Measurements from ENCODE around the gene SP2. TPM values are rescaled to one million over a fixed set of nuclear protein-coding genes. Genes with fewer than 3 reads are reported as not detected.
A peak's percentile ranks its signal among the peaks of the same experiment; 100 is the strongest.

The SP2 gene
- total and polyA plus RNA-seq, 2 of the 8 experiments (the other 6 are each of a cell fraction or from before 2014, with no cell fraction given) = 5.6 to 13.8 TPM

GRCh38 chr17:47867813-47868533 lies 28.1 kb upstream of the SP2 start:
- H4K8ac ChIP-seq (ENCODE audit: extremely low read depth, insufficient read depth, low read length) = no peak overlapping the region
- no peak overlapping the region for H4K5ac ChIP-seq (ENCODE audit: insufficient read length, low read depth, low read length)
- no peak overlapping the region for H2BK5ac ChIP-seq (ENCODE audit: low read depth, low read length)
- WGBS, 2 experiments (ENCODE audit: extremely low coverage in 1 of 2, insufficient coverage in 1 of 2, insufficient read length in 1 of 2, insufficient replicate concordance in 2 of 2, low coverage in 1 of 2, low lambda C conversion rate in 2 of 2, missing lambda C conversion rate in 1 of 2) = 85% methylated on average over 11 of the region's 11 CpGs; no CpG with 5 or more reads in 1 of the 2 experiments
- no peak overlapping the region for H3K4me2 ChIP-seq (ENCODE audit: insufficient read depth in 1 of 2, low read depth in 2 of 2, low read length in 2 of 2)
- H4K91ac ChIP-seq (replicated peaks; ENCODE audit: insufficient read length, low read length) = no peak overlapping the region
- H3K14ac ChIP-seq (ENCODE audit: insufficient read length) = no peak overlapping the region
- POLR2A ChIA-PET (ENCODE audit: partially characterized antibody) = interaction anchor here (1.2 to 1.6 kb wide), 2 partner anchors 16 to 17 kb away, joined by 4 to 5 read pairs; partner anchors contain the start of gene SP6
- no peak overlapping the region for H3K18ac ChIP-seq (ENCODE audit: extremely low read depth, low read length)
- no peak overlapping the region for H3K9ac ChIP-seq (replicated peaks in 1 of 4; ENCODE audit: extremely low read depth in 1 of 4, low read depth in 3 of 4, low read length in 3 of 4)
- no peak overlapping the region for H3K4ac ChIP-seq (replicated peaks; ENCODE audit: insufficient read length, low read depth, low read length)
- H3K36me3 ChIP-seq (ENCODE audit: control insufficient read depth in 2 of 4, insufficient read depth in 4 of 4, low read length in 3 of 4) = no peaks in the 10 kb centered on the region
- H2BK120ac ChIP-seq (replicated peaks; ENCODE audit: low read depth, low read length) = no peak overlapping the region
- peak overlapping the region; percentile 2; the same call in 1 of the 2 replicates for H2BK12ac ChIP-seq (ENCODE audit: low read depth, low read length)
- H3K79me2 ChIP-seq (ENCODE audit: control insufficient read depth in 1 of 2, insufficient read depth in 2 of 2, low read length in 2 of 2) = no peaks in the 10 kb centered on the region
- peaks cover 11 to 18% (median 13%) of the 10 kb centered on the region in 4 experiments for H3K4me1 ChIP-seq (replicated peaks in 1 of 4; ENCODE audit: control insufficient read depth in 3 of 4, insufficient read depth in 4 of 4, low read length in 3 of 4)
- H3K9me3 ChIP-seq (ENCODE audit: insufficient read depth in 2 of 2, low read depth in 1 of 2, low read length in 1 of 2) = no peaks in the 10 kb centered on the region
- no peaks in the 10 kb centered on the region for H3K79me1 ChIP-seq (ENCODE audit: low read depth, low read length)
- H3K27ac ChIP-seq (ENCODE audit: low read depth, low read length) = no peak overlapping the region
- DNase-seq (ENCODE audit: low read depth in 1 of 2, low spot score in 2 of 2) (no peak), FAIRE-seq (no peak)
- peaks cover 4% of the 10 kb centered on the region; the same call in 1 of the 2 replicates for H3K23me2 ChIP-seq (ENCODE audit: low read depth, low read length)
- CTCF ChIA-PET (ENCODE audit: partially characterized antibody) = interaction anchor here (1.6 to 10.7 kb wide), 3 partner anchors 16 to 25 kb away, joined by 4 to 257 read pairs (median 26); partner anchors contain the start of genes SCRN2 and SP6
- H3K27me3 ChIP-seq (replicated peaks in 1 of 4; ENCODE audit: control insufficient read depth in 3 of 4, extremely low read depth in 1 of 4, insufficient read depth in 3 of 4, low read length in 3 of 4) = peaks cover 3 to 21% (median 16%) of the 10 kb centered on the region in 4 experiments; a peak in 5 of 7 replicates
- no peak overlapping the region for H3K23ac ChIP-seq (ENCODE audit: insufficient read length)
- H3K56ac ChIP-seq (replicated peaks; ENCODE audit: insufficient read length, low read depth, low read length) = no peak overlapping the region
- no peak overlapping the region for H2AFZ ChIP-seq (ENCODE audit: low read length)
- peak overlapping the region; percentile 83 for H2BK15ac ChIP-seq (ENCODE audit: low read length)
- H2BK20ac ChIP-seq (ENCODE audit: low read length) = no peak overlapping the region
- no peak overlapping the region for H3K4me3 ChIP-seq (ENCODE audit: extremely low read depth in 1 of 4, insufficient read depth in 2 of 4, low read depth in 3 of 4, low read length in 4 of 4)
- H2AK5ac ChIP-seq (ENCODE audit: low read depth, low read length) = 0 out of 2 replicates have a peak overlapping the region, but pooled peaks have one; percentile 72
- no peaks in the 10 kb centered on the region for H4K20me1 ChIP-seq (replicated peaks in 1 of 2; ENCODE audit: control insufficient read depth in 1 of 2, insufficient read depth in 2 of 2, low read length in 2 of 2)
- TF ChIP-seq TBP (IDR thresholded peaks at IDR 0.05; ENCODE audit: low read depth, low read length) (no peak), E2F6 (IDR thresholded peaks at IDR 0.05) (peak; percentile 86), JUND (IDR thresholded peaks at IDR 0.05; ENCODE audit: low read length) (no peak), KDM1A (IDR thresholded peaks at IDR 0.05; ENCODE audit: borderline replicate concordance, low read length) (no peak), CTCF (IDR thresholded peaks at IDR 0.05; ENCODE audit: control extremely low read depth in 1 of 3, insufficient read depth in 1 of 3, low read depth in 1 of 3, low read length in 3 of 3) (no peak), KDM4A (IDR thresholded peaks at IDR 0.05; ENCODE audit: low read depth, low read length, severe bottlenecking) (no peak), MAX (IDR thresholded peaks at IDR 0.05) (peak; percentile 64; the same call in 1 of the 2 replicates), EZH2 (IDR thresholded peaks at IDR 0.05; ENCODE audit: low read depth, low read length, severe bottlenecking) (no peak)
